Panc1 (cell line): ENCODE data around the gene HOPX. TPM values are rescaled to one million over a fixed set of nuclear protein-coding genes. Genes with fewer than 3 reads are reported as not detected.

Source experiments
- ATAC-seq: fragments of 200-7000 bp; cut with Tn5 transposase; 2 replicates; pipeline ENCODE4 v1.9.1; 2020; ENCODE audit warnings: mild to moderate bottlenecking, moderate library complexity
- BruUV-seq: library from RNA; stranded (reverse); fragments of 400-500 nt; replicated peaks from 2 replicates; lab custom pipeline; 2021; lab: Mats Ljungman, UMichigan
- CTCF ChIA-PET: fragments of 300-600 bp; sonication (Branson Sonifier 250); formaldehyde crosslinking; loops from one replicate; lab custom pipeline; 2022; ENCODE audit warnings: antibody characterized with exemption; lab: Charles Lee
- POLR2A ChIA-PET: fragments of 300-600 bp; sonication (Branson Sonifier 250); formaldehyde crosslinking; loops from one replicate; lab custom pipeline; 2022; ENCODE audit warnings: antibody characterized with exemption; lab: Charles Lee
- DNase-seq: peaks from one replicate; pipeline ENCODE4 v3.0.0-alpha.2; 2010; ENCODE audit warnings: low read depth, low spot score
- H3K27ac ChIP-seq: 2 replicates; pipeline ENCODE4 v1.5.1; 2011; ENCODE audit warnings: mild to moderate bottlenecking, low read length, inconsistent platforms
- H3K27me3 ChIP-seq: fragments of 200-500 bp; sonication (Bioruptor generic); 2 replicates; pipeline ENCODE4 v1.6.0; 2014; ENCODE audit warnings: low read length, inconsistent platforms; ENCODE audit not compliant: control insufficient read depth, insufficient read depth
- H3K36me3 ChIP-seq: fragments of 200-500 bp; sonication (Bioruptor generic); 2 replicates; pipeline ENCODE4 v1.5.1; 2014; ENCODE audit warnings: inconsistent platforms, mild to moderate bottlenecking, low read length, moderate library complexity; ENCODE audit not compliant: control insufficient read depth, insufficient read depth
- H3K4me1 ChIP-seq: 2 replicates; pipeline ENCODE4 v1.5.1; 2011; ENCODE audit warnings: inconsistent platforms, mild to moderate bottlenecking, low read length, moderate library complexity; ENCODE audit not compliant: control insufficient read depth, insufficient read depth
- H3K4me3 ChIP-seq, 2 experiments: 2 replicates each; pipeline ENCODE4 v1.5.1; 2011 to 2012; ENCODE audit warnings: low read depth in 2 of 2, low read length in 2 of 2, mild to moderate bottlenecking in 2 of 2, inconsistent platforms in 1 of 2, moderate library complexity in 1 of 2
- H3K9me3 ChIP-seq: fragments of 200-500 bp; sonication (Bioruptor generic); 2 replicates; pipeline ENCODE4 v1.5.1; 2014; ENCODE audit warnings: low read depth, mild to moderate bottlenecking, inconsistent platforms, low read length, moderate library complexity; ENCODE audit not compliant: control insufficient read depth, insufficient read depth
- POLR2AphosphoS5 ChIP-seq: IDR thresholded peaks from 2 replicates; pipeline ENCODE4 v1.6.1; 2012; ENCODE audit warnings: mild to moderate bottlenecking, low read depth, low read length, moderate library complexity
- SIN3A ChIP-seq: IDR thresholded peaks from 2 replicates; pipeline ENCODE4 v1.6.1; 2012; ENCODE audit warnings: low read depth, mild to moderate bottlenecking, low read length, moderate library complexity, borderline replicate concordance; ENCODE audit not compliant: insufficient read depth
- TCF7L2 ChIP-seq: IDR thresholded peaks from 2 replicates; pipeline ENCODE4 v1.6.1; 2011; ENCODE audit warnings: mild to moderate bottlenecking, low read depth, low read length, inconsistent platforms
- in situ Hi-C: cut with HindIII; loops from 2 replicates; pipeline ENCODE4 v1.10.0; 2016; ENCODE audit warnings: low sequenced_read_pairs, low pct_unique_long_range_greater_than_20kb
- intact Hi-C: fragments of 100-400 bp; cut with micrococcal nuclease; formaldehyde crosslinking; loops from one replicate; pipeline ENCODE4 v1.10.0; 2022; ENCODE audit not compliant: unreplicated experiment
- total RNA-seq: library from RNA; stranded (reverse); gene quantifications from one replicate; pipeline ENCODE4 v1.2.1, GENCODE V29; 2021; ENCODE audit not compliant: unreplicated experiment
- TF ChIP-seq, protein P1 (sequence below): fragments of 450-650 bp; IDR thresholded peaks from 2 replicates; pipeline ENCODE4 v1.5.1; 2017; ENCODE audit warnings: mild to moderate bottlenecking
- TF ChIP-seq, protein P2 (sequence below), 2 experiments: IDR thresholded peaks; 2 replicates each; pipeline ENCODE4 v1.6.1; 2011 to 2012; ENCODE audit warnings: low read depth in 2 of 2, control low read depth in 1 of 2, low read length in 1 of 2, mild to moderate bottlenecking in 1 of 2, moderate library complexity in 1 of 2; ENCODE audit not compliant: insufficient read depth in 1 of 2

HOPX gene
- total RNA-seq, 1 experiment from 2014 or later = not detected

DNA sequence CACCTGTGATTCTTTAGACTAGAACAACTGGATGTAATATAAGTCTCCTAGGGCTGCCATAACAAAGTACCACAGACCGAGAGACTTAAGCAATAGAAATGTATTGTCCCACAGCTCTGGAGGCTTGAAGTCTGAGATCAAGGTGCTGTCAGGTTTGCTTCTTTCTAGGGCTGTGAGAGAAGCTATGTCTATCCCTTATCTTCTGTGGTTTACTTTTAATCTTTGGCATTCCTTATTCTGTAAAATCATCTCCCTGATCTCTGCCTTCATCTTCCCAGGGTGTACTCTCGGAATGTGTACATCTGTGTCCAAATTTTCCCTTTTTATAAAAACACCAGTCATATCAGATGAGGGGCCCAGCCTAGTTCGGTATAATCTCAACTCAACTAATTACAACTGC, 10.3 kb upstream of the HOPX start:
- in situ Hi-C loops = no loop called here
- Histone ChIP-seq H3K27ac (no peak overlapping the region), H3K27me3 (no peaks in the 10 kb centered on the region), H3K4me1 (no peaks in the 10 kb centered on the region), H3K36me3 (no peaks in the 10 kb centered on the region), H3K4me3 (no peak overlapping the region), H3K9me3 (no peaks in the 10 kb centered on the region)
- ATAC-seq (no peak), DNase-seq (no peak)
- TF ChIP-seq, protein P1, sequence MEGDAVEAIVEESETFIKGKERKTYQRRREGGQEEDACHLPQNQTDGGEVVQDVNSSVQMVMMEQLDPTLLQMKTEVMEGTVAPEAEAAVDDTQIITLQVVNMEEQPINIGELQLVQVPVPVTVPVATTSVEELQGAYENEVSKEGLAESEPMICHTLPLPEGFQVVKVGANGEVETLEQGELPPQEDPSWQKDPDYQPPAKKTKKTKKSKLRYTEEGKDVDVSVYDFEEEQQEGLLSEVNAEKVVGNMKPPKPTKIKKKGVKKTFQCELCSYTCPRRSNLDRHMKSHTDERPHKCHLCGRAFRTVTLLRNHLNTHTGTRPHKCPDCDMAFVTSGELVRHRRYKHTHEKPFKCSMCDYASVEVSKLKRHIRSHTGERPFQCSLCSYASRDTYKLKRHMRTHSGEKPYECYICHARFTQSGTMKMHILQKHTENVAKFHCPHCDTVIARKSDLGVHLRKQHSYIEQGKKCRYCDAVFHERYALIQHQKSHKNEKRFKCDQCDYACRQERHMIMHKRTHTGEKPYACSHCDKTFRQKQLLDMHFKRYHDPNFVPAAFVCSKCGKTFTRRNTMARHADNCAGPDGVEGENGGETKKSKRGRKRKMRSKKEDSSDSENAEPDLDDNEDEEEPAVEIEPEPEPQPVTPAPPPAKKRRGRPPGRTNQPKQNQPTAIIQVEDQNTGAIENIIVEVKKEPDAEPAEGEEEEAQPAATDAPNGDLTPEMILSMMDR = no peak
- TF ChIP-seq POLR2AphosphoS5 = no peak
- no peak for TF ChIP-seq TCF7L2
- TF ChIP-seq, protein P2, sequence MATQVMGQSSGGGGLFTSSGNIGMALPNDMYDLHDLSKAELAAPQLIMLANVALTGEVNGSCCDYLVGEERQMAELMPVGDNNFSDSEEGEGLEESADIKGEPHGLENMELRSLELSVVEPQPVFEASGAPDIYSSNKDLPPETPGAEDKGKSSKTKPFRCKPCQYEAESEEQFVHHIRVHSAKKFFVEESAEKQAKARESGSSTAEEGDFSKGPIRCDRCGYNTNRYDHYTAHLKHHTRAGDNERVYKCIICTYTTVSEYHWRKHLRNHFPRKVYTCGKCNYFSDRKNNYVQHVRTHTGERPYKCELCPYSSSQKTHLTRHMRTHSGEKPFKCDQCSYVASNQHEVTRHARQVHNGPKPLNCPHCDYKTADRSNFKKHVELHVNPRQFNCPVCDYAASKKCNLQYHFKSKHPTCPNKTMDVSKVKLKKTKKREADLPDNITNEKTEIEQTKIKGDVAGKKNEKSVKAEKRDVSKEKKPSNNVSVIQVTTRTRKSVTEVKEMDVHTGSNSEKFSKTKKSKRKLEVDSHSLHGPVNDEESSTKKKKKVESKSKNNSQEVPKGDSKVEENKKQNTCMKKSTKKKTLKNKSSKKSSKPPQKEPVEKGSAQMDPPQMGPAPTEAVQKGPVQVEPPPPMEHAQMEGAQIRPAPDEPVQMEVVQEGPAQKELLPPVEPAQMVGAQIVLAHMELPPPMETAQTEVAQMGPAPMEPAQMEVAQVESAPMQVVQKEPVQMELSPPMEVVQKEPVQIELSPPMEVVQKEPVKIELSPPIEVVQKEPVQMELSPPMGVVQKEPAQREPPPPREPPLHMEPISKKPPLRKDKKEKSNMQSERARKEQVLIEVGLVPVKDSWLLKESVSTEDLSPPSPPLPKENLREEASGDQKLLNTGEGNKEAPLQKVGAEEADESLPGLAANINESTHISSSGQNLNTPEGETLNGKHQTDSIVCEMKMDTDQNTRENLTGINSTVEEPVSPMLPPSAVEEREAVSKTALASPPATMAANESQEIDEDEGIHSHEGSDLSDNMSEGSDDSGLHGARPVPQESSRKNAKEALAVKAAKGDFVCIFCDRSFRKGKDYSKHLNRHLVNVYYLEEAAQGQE (IDR thresholded peaks at IDR 0.05; ENCODE audit: insufficient read depth in 1 of 2, low read depth in 2 of 2, low read length in 1 of 2) = no peak
- TF ChIP-seq SIN3A = no peak
- CTCF ChIA-PET = no interaction called here
- intact Hi-C loops = no loop called here
- POLR2A ChIA-PET = no interaction called here
- BruUV-seq = no TSS peak

DNA sequence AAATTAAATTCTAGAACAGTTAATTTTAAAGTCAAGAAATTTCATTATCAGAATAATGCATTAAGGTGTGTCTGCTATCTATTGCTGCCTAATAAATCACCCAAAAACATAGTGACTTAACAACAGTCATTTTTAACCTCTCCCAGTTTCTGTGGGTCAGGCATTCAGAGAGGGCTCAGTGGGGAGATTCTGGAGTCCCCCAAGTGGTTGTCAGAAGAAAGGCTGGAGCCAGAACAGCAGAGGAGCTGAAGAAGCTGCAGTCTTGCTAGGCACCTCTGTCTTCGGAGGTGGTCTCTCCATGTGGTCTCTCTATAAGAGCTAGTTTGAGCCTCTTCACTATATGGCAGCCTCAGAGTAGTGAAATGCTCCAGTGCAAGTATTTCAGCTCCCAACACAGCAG, 9.3 kb upstream of the HOPX start:
- no peaks in the 10 kb centered on the region for H3K4me1 ChIP-seq
- H3K36me3 ChIP-seq = no peaks in the 10 kb centered on the region
- ChIA-PET POLR2A (no interaction called here), CTCF (no interaction called here)
- no peaks in the 10 kb centered on the region for H3K27me3 ChIP-seq
- intact Hi-C loops = no loop called here
- no TSS peak for BruUV-seq
- no peaks in the 10 kb centered on the region for H3K9me3 ChIP-seq
- no peak overlapping the region for H3K4me3 ChIP-seq
- no peak for DNase-seq
- ATAC-seq = no peak
- TF ChIP-seq, protein P1 = no peak
- TF ChIP-seq, protein P2 (IDR thresholded peaks at IDR 0.05; ENCODE audit: insufficient read depth in 1 of 2, low read depth in 2 of 2, low read length in 1 of 2) = no peak
- TF ChIP-seq POLR2AphosphoS5 = no peak
- no peak for TF ChIP-seq SIN3A
- no peak for TF ChIP-seq TCF7L2
- H3K27ac ChIP-seq = no peak overlapping the region
- in situ Hi-C loops = no loop called here
